SK-N-SH treated with all-trans-retinoic acid at 6 μM for 48 hours (cell line): ENCODE results near the gene MRLN.

Experiments used
- ARNTL ChIP-seq: fragments of 450-650 bp; formaldehyde crosslinking; IDR thresholded peaks from 2 replicates; pipeline ENCODE4 v1.5.0; 2020; ENCODE audit warnings: low read depth, mild to moderate bottlenecking, moderate library complexity, borderline replicate concordance
- BACH2 ChIP-seq: fragments of 250-450 bp; sonication (Bioruptor Pico); IDR thresholded peaks from 2 replicates; pipeline ENCODE4 v1.9.0; 2021; ENCODE audit warnings: mild to moderate bottlenecking, borderline replicate concordance
- CSDC2 ChIP-seq: fragments of 250-450 bp; sonication (Bioruptor Pico); IDR thresholded peaks from 2 replicates; pipeline ENCODE4 v1.5.0; 2020; ENCODE audit warnings: mild to moderate bottlenecking, moderate library complexity
- CSRNP3 ChIP-seq: fragments of 250-450 bp; sonication (Bioruptor Pico); IDR thresholded peaks from 2 replicates; pipeline ENCODE4 v1.5.1; 2021; ENCODE audit warnings: mild to moderate bottlenecking, moderate library complexity
- ESRRG ChIP-seq: fragments of 250-450 bp; sonication (Bioruptor Pico); IDR thresholded peaks from 2 replicates; pipeline ENCODE4 v1.6.1; 2021; ENCODE audit warnings: mild to moderate bottlenecking
- OSR1 ChIP-seq: fragments of 250-450 bp; sonication (Bioruptor Pico); IDR thresholded peaks from 2 replicates; pipeline ENCODE4 v1.8.0; 2022; ENCODE audit warnings: moderate library complexity, mild to moderate bottlenecking, inconsistent platforms
- PATZ1 ChIP-seq: fragments of 250-450 bp; sonication (Bioruptor Pico); IDR thresholded peaks from 2 replicates; pipeline ENCODE4 v1.8.0; 2020; ENCODE audit warnings: mild to moderate bottlenecking, moderate library complexity, borderline replicate concordance
- ZC3H10 ChIP-seq: fragments of 250-450 bp; sonication (Bioruptor Pico); IDR thresholded peaks from 2 replicates; pipeline ENCODE4 v1.5.1; 2021; ENCODE audit warnings: mild to moderate bottlenecking, moderate library complexity
- ZFP3 ChIP-seq: fragments of 250-450 bp; sonication (Bioruptor Pico); IDR thresholded peaks from 2 replicates; pipeline ENCODE4 v1.5.0; 2020; ENCODE audit warnings: mild to moderate bottlenecking, moderate library complexity
- ZFP30 ChIP-seq: fragments of 450-650 bp; formaldehyde crosslinking; IDR thresholded peaks from 2 replicates; pipeline ENCODE4 v1.5.0; 2022; ENCODE audit warnings: mild to moderate bottlenecking, moderate library complexity
- ZNF70 ChIP-seq: fragments of 450-650 bp; formaldehyde crosslinking; IDR thresholded peaks from 2 replicates; pipeline ENCODE4 v1.5.0; 2020; ENCODE audit warnings: mild to moderate bottlenecking, moderate library complexity
- ZNF8 ChIP-seq: fragments of 450-650 bp; formaldehyde crosslinking; IDR thresholded peaks from 2 replicates; pipeline ENCODE4 v1.5.0; 2020; ENCODE audit warnings: mild to moderate bottlenecking, moderate library complexity
- TF ChIP-seq, protein P1 (sequence below): fragments of 250-450 bp; sonication (Bioruptor Pico); IDR thresholded peaks from 2 replicates; pipeline ENCODE4 v1.5.0; 2020; ENCODE audit warnings: mild to moderate bottlenecking, moderate library complexity

- no peak for TF ChIP-seq ESRRG (CRISPR knock-in tag)
- TF ChIP-seq ARNTL = no peak
- no peak for TF ChIP-seq PATZ1 (CRISPR knock-in tag)
- no peak for TF ChIP-seq ZC3H10
- TF ChIP-seq ZFP3 (CRISPR knock-in tag) = no peak
- TF ChIP-seq ZNF70 (CRISPR knock-in tag) = no peak
- TF ChIP-seq, protein P1, sequence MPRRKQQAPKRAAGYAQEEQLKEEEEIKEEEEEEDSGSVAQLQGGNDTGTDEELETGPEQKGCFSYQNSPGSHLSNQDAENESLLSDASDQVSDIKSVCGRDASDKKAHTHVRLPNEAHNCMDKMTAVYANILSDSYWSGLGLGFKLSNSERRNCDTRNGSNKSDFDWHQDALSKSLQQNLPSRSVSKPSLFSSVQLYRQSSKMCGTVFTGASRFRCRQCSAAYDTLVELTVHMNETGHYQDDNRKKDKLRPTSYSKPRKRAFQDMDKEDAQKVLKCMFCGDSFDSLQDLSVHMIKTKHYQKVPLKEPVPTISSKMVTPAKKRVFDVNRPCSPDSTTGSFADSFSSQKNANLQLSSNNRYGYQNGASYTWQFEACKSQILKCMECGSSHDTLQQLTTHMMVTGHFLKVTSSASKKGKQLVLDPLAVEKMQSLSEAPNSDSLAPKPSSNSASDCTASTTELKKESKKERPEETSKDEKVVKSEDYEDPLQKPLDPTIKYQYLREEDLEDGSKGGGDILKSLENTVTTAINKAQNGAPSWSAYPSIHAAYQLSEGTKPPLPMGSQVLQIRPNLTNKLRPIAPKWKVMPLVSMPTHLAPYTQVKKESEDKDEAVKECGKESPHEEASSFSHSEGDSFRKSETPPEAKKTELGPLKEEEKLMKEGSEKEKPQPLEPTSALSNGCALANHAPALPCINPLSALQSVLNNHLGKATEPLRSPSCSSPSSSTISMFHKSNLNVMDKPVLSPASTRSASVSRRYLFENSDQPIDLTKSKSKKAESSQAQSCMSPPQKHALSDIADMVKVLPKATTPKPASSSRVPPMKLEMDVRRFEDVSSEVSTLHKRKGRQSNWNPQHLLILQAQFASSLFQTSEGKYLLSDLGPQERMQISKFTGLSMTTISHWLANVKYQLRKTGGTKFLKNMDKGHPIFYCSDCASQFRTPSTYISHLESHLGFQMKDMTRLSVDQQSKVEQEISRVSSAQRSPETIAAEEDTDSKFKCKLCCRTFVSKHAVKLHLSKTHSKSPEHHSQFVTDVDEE (CRISPR knock-in tag) = no peak
- no peak for TF ChIP-seq CSRNP3
- TF ChIP-seq BACH2 (CRISPR knock-in tag) = no peak
- no peak for TF ChIP-seq ZNF8 (CRISPR knock-in tag)
- TF ChIP-seq ZFP30 (CRISPR knock-in tag) = no peak
- no peak for TF ChIP-seq OSR1 (CRISPR knock-in tag)
- TF ChIP-seq CSDC2 (CRISPR knock-in tag) = no peak
Measured at GRCh38 chr10:59719374-59719773, 33.9 kb downstream of the MRLN start.
